Natural killer cell (primary cell): Measurements from ENCODE around the gene LRRTM3. TPM values are rescaled to one million over a fixed set of nuclear protein-coding genes. Genes with fewer than 3 reads are reported as not detected.

Experiments used
- ATAC-seq, 3 donors: fragments of 150-1000 bp in 2 of 3; fragments of 200-7000 bp in 1 of 3; cut with Tn5 transposase; 1 replicate in 1 of 3; 2 replicates in 2 of 3; pipeline ENCODE4 v1.10.0; 2021; ENCODE audit warnings: mild to moderate bottlenecking in 2 of 3, moderate library complexity in 2 of 3
- DNase-seq, 2 donors: peaks; one replicate each; pipeline versions ENCODE4 v3.0.0 to v3.0.0-alpha.2; 2013 to 2021; ENCODE audit warnings: mixed read lengths in 1 of 2
- H3K27ac ChIP-seq: one replicate; pipeline ENCODE4 v1.5.1; 2013; ENCODE audit warnings: mild to moderate bottlenecking, low read length
- H3K27me3 ChIP-seq: one replicate; pipeline ENCODE4 v1.6.1; 2013; ENCODE audit warnings: low read length; ENCODE audit not compliant: control insufficient read depth, insufficient read depth
- H3K36me3 ChIP-seq: one replicate; pipeline ENCODE4 v1.6.1; 2013; ENCODE audit warnings: low read length; ENCODE audit not compliant: control insufficient read depth, insufficient read depth
- H3K4me1 ChIP-seq: one replicate; pipeline ENCODE4 v1.6.1; 2013; ENCODE audit warnings: low read length; ENCODE audit not compliant: control insufficient read depth, insufficient read depth
- H3K4me3 ChIP-seq: one replicate; pipeline ENCODE4 v1.5.1; 2013; ENCODE audit warnings: low read length
- H3K9me3 ChIP-seq: one replicate; pipeline ENCODE4 v1.6.1; 2013; ENCODE audit warnings: low read length; ENCODE audit not compliant: control insufficient read depth, insufficient read depth
- H3K27ac Mint-ChIP-seq, 2 donors: one replicate each; pipeline ENCODE4 v1.8.0; 2022; ENCODE audit warnings: mild to moderate bottlenecking in 2 of 2, mixed read lengths in 2 of 2, moderate library complexity in 1 of 2
- H3K27me3 Mint-ChIP-seq, 2 donors: one replicate each; pipeline ENCODE4 v1.8.0; 2022; ENCODE audit warnings: low read depth in 2 of 2, mixed read lengths in 2 of 2
- H3K36me3 Mint-ChIP-seq: one replicate; pipeline ENCODE4 v1.8.0; 2022; ENCODE audit warnings: mixed read lengths
- H3K4me1 Mint-ChIP-seq, 2 donors: one replicate each; pipeline ENCODE4 v1.8.0; 2022; ENCODE audit warnings: mixed read lengths in 2 of 2
- H3K4me3 Mint-ChIP-seq: one replicate; pipeline ENCODE4 v1.8.0; 2022; ENCODE audit warnings: mild to moderate bottlenecking, moderate library complexity, mixed read lengths
- H3K9me3 Mint-ChIP-seq, 2 donors: one replicate each; pipeline ENCODE4 v1.8.0; 2022; ENCODE audit warnings: mixed read lengths in 2 of 2
- CTCF ChIP-seq: fragments of 200-600 bp; IDR thresholded peaks from one replicate; pipeline ENCODE4 v1.8.0; 2022; ENCODE audit warnings: antibody characterized with exemption
- WGBS: methylation state at CpG from one replicate; pipeline ENCODE4 v1.1.7; 2013; ENCODE audit warnings: missing lambda C conversion rate; ENCODE audit not compliant: insufficient coverage; 5-methylcytosine and 5-hydroxymethylcytosine counted together
- intact Hi-C: fragments of 100-400 bp; cut with micrococcal nuclease; formaldehyde crosslinking; loops from one replicate; pipeline ENCODE4 v1.14.2; 2022
- total RNA-seq, 4 donors: library from RNA; stranded (reverse); fragments of 120-200 nt in 1 of 4; gene quantifications; one replicate each; pipeline versions ENCODE4 v1.2.3 to v1.2.4, GENCODE V29; 2013 to 2022

Gene LRRTM3
- total RNA-seq, 3 donors from 2014 or later (not counting 1 experiment from before 2014, with no cell fraction given) = not detected

GRCh38 chr10:67015225-67015624 is 89.4 kb downstream of the LRRTM3 start:
- no peak for TF ChIP-seq CTCF
- Mint-ChIP-seq H3K36me3 (no peaks in the 10 kb centered on the region), H3K4me3 (no peak overlapping the region), H3K9me3 (peaks cover 6% of the 10 kb centered on the region in 2 donors), H3K4me1 (no peaks in the 10 kb centered on the region), H3K27ac (no peak overlapping the region), H3K27me3 (no peaks in the 10 kb centered on the region)
- H3K36me3 ChIP-seq = no peaks in the 10 kb centered on the region
- no peaks in the 10 kb centered on the region for H3K4me1 ChIP-seq
- WGBS = no CpG with 5 or more reads among the region's 1 CpG
- intact Hi-C loops = no loop called here
- H3K4me3 ChIP-seq = no peak overlapping the region
- no peaks in the 10 kb centered on the region for H3K27me3 ChIP-seq
- ATAC-seq (no peak), DNase-seq (no peak)
- no peaks in the 10 kb centered on the region for H3K9me3 ChIP-seq
- no peak overlapping the region for H3K27ac ChIP-seq

GRCh38 chr10:67017218-67017617 is 91.4 kb downstream of the LRRTM3 start:
- no peak overlapping the region for H3K27ac Mint-ChIP-seq
- no peaks in the 10 kb centered on the region for H3K36me3 Mint-ChIP-seq
- H3K27me3 Mint-ChIP-seq = no peaks in the 10 kb centered on the region
- ATAC-seq (no peak), DNase-seq (no peak)
- Histone ChIP-seq H3K4me1 (no peaks in the 10 kb centered on the region), H3K36me3 (no peaks in the 10 kb centered on the region), H3K9me3 (no peaks in the 10 kb centered on the region), H3K4me3 (no peak overlapping the region), H3K27me3 (no peaks in the 10 kb centered on the region), H3K27ac (no peak overlapping the region)
- no peak for TF ChIP-seq CTCF
- H3K4me3 Mint-ChIP-seq = no peak overlapping the region
- intact Hi-C loops = no loop called here
- 69% methylated on average over 2 of the region's 2 CpGs for WGBS
- H3K9me3 Mint-ChIP-seq = peaks cover 15 to 17% of the 10 kb centered on the region in 2 donors
- no peaks in the 10 kb centered on the region for H3K4me1 Mint-ChIP-seq

GRCh38 chr10:67022099-67022498 is 96.3 kb downstream of the LRRTM3 start:
- intact Hi-C loops = no loop called here
- no peaks in the 10 kb centered on the region for H3K27me3 ChIP-seq
- H3K36me3 ChIP-seq = no peaks in the 10 kb centered on the region
- ATAC-seq (no peak), DNase-seq (no peak)
- Mint-ChIP-seq H3K9me3 (peaks cover 16 to 20% of the 10 kb centered on the region in 2 donors), H3K4me3 (no peak overlapping the region), H3K36me3 (no peaks in the 10 kb centered on the region), H3K27me3 (no peaks in the 10 kb centered on the region), H3K4me1 (no peaks in the 10 kb centered on the region), H3K27ac (no peak overlapping the region)
- H3K27ac ChIP-seq = no peak overlapping the region
- no peak overlapping the region for H3K4me3 ChIP-seq
- no peaks in the 10 kb centered on the region for H3K9me3 ChIP-seq
- TF ChIP-seq CTCF = no peak
- no peaks in the 10 kb centered on the region for H3K4me1 ChIP-seq

GRCh38 chr10:67033878-67034277 is 108.0 kb downstream of the LRRTM3 start:
- ATAC-seq (no peak), DNase-seq (no peak)
- Mint-ChIP-seq H3K27me3 (no peaks in the 10 kb centered on the region), H3K9me3 (peaks cover 8 to 14% of the 10 kb centered on the region in 2 donors), H3K4me1 (no peaks in the 10 kb centered on the region), H3K4me3 (no peak overlapping the region), H3K36me3 (no peaks in the 10 kb centered on the region), H3K27ac (no peak overlapping the region)
- H3K27me3 ChIP-seq = no peaks in the 10 kb centered on the region
- 92% methylated on average over 9 of the region's 9 CpGs for WGBS
- H3K27ac ChIP-seq = no peak overlapping the region
- H3K9me3 ChIP-seq = no peaks in the 10 kb centered on the region
- H3K4me3 ChIP-seq = no peak overlapping the region
- H3K36me3 ChIP-seq = no peaks in the 10 kb centered on the region
- H3K4me1 ChIP-seq = no peaks in the 10 kb centered on the region
- TF ChIP-seq CTCF = no peak
- intact Hi-C loops = no loop called here
